ENCODE results near the gene COTL1.

DNA sequence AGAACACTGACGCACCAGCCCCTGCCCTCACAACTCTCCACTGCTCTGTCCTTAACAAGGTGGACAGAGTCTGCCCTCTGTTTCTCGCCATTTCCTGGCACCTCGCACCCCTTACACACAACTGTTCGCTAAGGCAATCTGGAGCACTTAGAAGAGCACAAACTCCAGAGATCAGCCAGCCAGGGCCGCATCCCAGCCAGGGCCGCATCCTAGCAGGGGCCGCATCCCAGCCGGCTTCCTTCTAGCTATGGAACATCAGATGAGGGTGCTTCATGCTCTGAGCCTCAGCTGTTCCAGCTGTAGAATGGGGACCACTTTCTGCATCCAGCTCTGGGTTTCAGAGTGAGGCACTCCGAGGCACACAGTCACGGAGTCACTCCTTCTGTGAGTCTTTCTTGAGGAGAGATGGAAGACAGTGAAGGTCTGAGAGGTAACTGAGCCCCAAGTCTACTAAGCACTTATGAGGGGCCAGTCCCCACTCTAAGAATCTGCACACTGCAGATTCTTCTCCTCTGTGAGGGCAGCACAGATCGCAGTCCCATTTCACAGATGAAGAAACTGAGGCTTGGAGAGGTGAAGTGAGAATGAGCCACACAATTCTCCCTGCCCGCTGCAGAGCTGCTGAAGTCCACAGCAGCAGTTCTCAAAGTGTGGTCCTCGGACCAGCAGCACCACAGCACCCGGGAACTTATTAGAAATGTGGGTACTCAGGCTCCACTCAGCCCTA lies 20.9 kb downstream of the COTL1 start:
- TF ChIP-seq POLR2A (IDR thresholded peaks at IDR 0.05), result no peak
- TF ChIP-seq, protein P1, sequence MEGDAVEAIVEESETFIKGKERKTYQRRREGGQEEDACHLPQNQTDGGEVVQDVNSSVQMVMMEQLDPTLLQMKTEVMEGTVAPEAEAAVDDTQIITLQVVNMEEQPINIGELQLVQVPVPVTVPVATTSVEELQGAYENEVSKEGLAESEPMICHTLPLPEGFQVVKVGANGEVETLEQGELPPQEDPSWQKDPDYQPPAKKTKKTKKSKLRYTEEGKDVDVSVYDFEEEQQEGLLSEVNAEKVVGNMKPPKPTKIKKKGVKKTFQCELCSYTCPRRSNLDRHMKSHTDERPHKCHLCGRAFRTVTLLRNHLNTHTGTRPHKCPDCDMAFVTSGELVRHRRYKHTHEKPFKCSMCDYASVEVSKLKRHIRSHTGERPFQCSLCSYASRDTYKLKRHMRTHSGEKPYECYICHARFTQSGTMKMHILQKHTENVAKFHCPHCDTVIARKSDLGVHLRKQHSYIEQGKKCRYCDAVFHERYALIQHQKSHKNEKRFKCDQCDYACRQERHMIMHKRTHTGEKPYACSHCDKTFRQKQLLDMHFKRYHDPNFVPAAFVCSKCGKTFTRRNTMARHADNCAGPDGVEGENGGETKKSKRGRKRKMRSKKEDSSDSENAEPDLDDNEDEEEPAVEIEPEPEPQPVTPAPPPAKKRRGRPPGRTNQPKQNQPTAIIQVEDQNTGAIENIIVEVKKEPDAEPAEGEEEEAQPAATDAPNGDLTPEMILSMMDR (IDR thresholded peaks at IDR 0.05), result no peak
